CD14-positive monocyte (primary cell): ENCODE results near the gene MPL. TPM values are rescaled to one million over a fixed set of nuclear protein-coding genes. Genes with fewer than 3 reads are reported as not detected.

Experiments used
- DNase-seq, 3 donors: peaks; one replicate each; pipeline ENCODE4 v3.0.0-alpha.2; 2011 to 2022
- H2AFZ ChIP-seq: 2 replicates; pipeline ENCODE4 v1.6.0; 2012; ENCODE audit warnings: mild to moderate bottlenecking, low read depth, low read length, inconsistent platforms; ENCODE audit not compliant: insufficient read depth, poor library complexity, severe bottlenecking
- H3K27ac ChIP-seq, 2 donors: 1 replicate in 1 of 2; 2 replicates in 1 of 2; pipeline ENCODE4 v1.5.1; 2012 to 2013; ENCODE audit warnings: low read length in 2 of 2, control low read depth in 1 of 2, inconsistent platforms in 1 of 2, low read depth in 1 of 2, mild to moderate bottlenecking in 1 of 2
- H3K27me3 ChIP-seq, 2 donors: one replicate each; pipeline versions ENCODE4 v1.6.0 to v1.6.1; 2011 to 2013; ENCODE audit warnings: low read length in 2 of 2; ENCODE audit not compliant: control insufficient read depth in 2 of 2, insufficient read depth in 2 of 2
- H3K36me3 ChIP-seq, 2 donors: replicated peaks in 1 of 2; 1 replicate in 1 of 2; 2 replicates in 1 of 2; pipeline versions ENCODE4 v1.5.1 to v1.6.1; 2012 to 2013; ENCODE audit warnings: low read length in 2 of 2, control low read depth in 1 of 2, inconsistent platforms in 1 of 2, mild to moderate bottlenecking in 1 of 2; ENCODE audit not compliant: insufficient read depth in 2 of 2, control insufficient read depth in 1 of 2
- H3K4me1 ChIP-seq, 2 donors: 1 replicate in 1 of 2; 2 replicates in 1 of 2; pipeline versions ENCODE4 v1.5.1 to v1.6.1; 2012 to 2013; ENCODE audit warnings: low read length in 2 of 2, control low read depth in 1 of 2, inconsistent platforms in 1 of 2, mild to moderate bottlenecking in 1 of 2, moderate library complexity in 1 of 2; ENCODE audit not compliant: insufficient read depth in 2 of 2, control insufficient read depth in 1 of 2
- H3K4me2 ChIP-seq: replicated peaks from 2 replicates; pipeline ENCODE3; 2012; ENCODE audit warnings: low read length, moderate library complexity, mild to moderate bottlenecking; ENCODE audit not compliant: poor library complexity, severe bottlenecking; ENCODE audit errors: extremely low read depth
- H3K4me3 ChIP-seq, 3 experiments: fragments of 200-600 bp in 1 of 3; sonication (generic) in 1 of 3; replicated peaks in 1 of 3; 1 replicate in 2 of 3; 2 replicates in 1 of 3; pipeline ENCODE4 v1.5.1; 2011 to 2013; ENCODE audit warnings: low read length in 3 of 3, mild to moderate bottlenecking in 3 of 3, control low read depth in 2 of 3, low read depth in 2 of 3, inconsistent platforms in 1 of 3, moderate library complexity in 1 of 3
- H3K79me2 ChIP-seq: 2 replicates; pipeline ENCODE4 v1.6.0; 2012; ENCODE audit warnings: mild to moderate bottlenecking, control low read depth, inconsistent platforms, low read length, moderate library complexity; ENCODE audit not compliant: insufficient read depth
- H3K9ac ChIP-seq: 2 replicates; pipeline ENCODE4 v1.6.0; 2017; ENCODE audit warnings: low read length, mild to moderate bottlenecking; ENCODE audit not compliant: insufficient read depth, poor library complexity, severe bottlenecking
- H3K9me3 ChIP-seq, 2 donors: replicated peaks in 1 of 2; 1 replicate in 1 of 2; 2 replicates in 1 of 2; pipeline versions ENCODE4 v1.5.1 to v1.6.1; 2012 to 2013; ENCODE audit warnings: low read length in 2 of 2, control low read depth in 1 of 2; ENCODE audit not compliant: control insufficient read depth in 1 of 2, insufficient read depth in 1 of 2
- H4K20me1 ChIP-seq: 2 replicates; pipeline ENCODE4 v1.6.0; 2012; ENCODE audit warnings: mild to moderate bottlenecking, low read length, control low read depth, moderate library complexity; ENCODE audit not compliant: insufficient read depth
- H3K27ac Mint-ChIP-seq, 7 donors: one replicate each; pipeline ENCODE4 v1.8.0; 2020; ENCODE audit warnings: mild to moderate bottlenecking in 7 of 7, mixed read lengths in 7 of 7, moderate library complexity in 6 of 7, inconsistent platforms in 2 of 7
- H3K27me3 Mint-ChIP-seq, 3 donors: one replicate each; pipeline ENCODE4 v1.8.0; 2021 to 2022; ENCODE audit warnings: low read depth in 3 of 3, mild to moderate bottlenecking in 3 of 3, mixed read lengths in 3 of 3, moderate library complexity in 3 of 3, inconsistent platforms in 1 of 3
- H3K36me3 Mint-ChIP-seq, 2 donors: one replicate each; pipeline ENCODE4 v1.8.0; 2020; ENCODE audit warnings: mixed read lengths in 2 of 2, inconsistent platforms in 1 of 2, mild to moderate bottlenecking in 1 of 2
- H3K4me1 Mint-ChIP-seq: one replicate; pipeline ENCODE4 v1.8.0; 2020; ENCODE audit warnings: mild to moderate bottlenecking, mixed read lengths
- H3K4me3 Mint-ChIP-seq, 2 donors: one replicate each; pipeline ENCODE4 v1.8.0; 2020; ENCODE audit warnings: mild to moderate bottlenecking in 2 of 2, mixed read lengths in 2 of 2, moderate library complexity in 1 of 2
- H3K9me3 Mint-ChIP-seq, 7 donors: one replicate each; pipeline ENCODE4 v1.8.0; 2020 to 2022; ENCODE audit warnings: mixed read lengths in 7 of 7, mild to moderate bottlenecking in 6 of 7, moderate library complexity in 6 of 7, inconsistent platforms in 2 of 7
- CTCF ChIP-seq: fragments of 200-600 bp; IDR thresholded peaks from one replicate; pipeline ENCODE4 v1.8.0; 2022; ENCODE audit warnings: antibody characterized with exemption, mild to moderate bottlenecking
- WGBS: methylation state at CpG from one replicate; pipeline ENCODE4 v1.1.5; 2013; ENCODE audit warnings: missing lambda C conversion rate; ENCODE audit not compliant: insufficient coverage; 5-methylcytosine and 5-hydroxymethylcytosine counted together
- intact Hi-C, 2 donors: fragments of 100-400 bp; cut with micrococcal nuclease; formaldehyde crosslinking; loops; one replicate each; pipeline versions ENCODE4 v1.15.0 to v1.15.1; 2023
- polyA plus RNA-seq, 3 donors: library from polyadenylated mRNA; depleted of rRNA in 1 of 3; unstranded in 2 of 3; stranded (reverse) in 1 of 3; fragments of 300-500 nt in 2 of 3; fragments of >200 nt in 1 of 3; fragmentation: Illumina TruSeq in 2 of 3; gene quantifications; 1 replicate in 2 of 3; 2 replicates in 1 of 3; pipeline ENCODE4 v1.2.3, GENCODE V29; 2012 to 2021

Gene MPL
- polyA plus RNA-seq, 3 donors: not detected

- no peak for DNase-seq
- peaks cover 26 to 27% of the 10 kb centered on the region in 2 donors for H3K36me3 Mint-ChIP-seq
- intact Hi-C loops: loop anchor here in 1 of 2 donors (5.0 kb wide), 1 partner anchor 35 kb away; no protein-coding TSS in a partner anchor
- Histone ChIP-seq H3K79me2 (peaks cover 35% of the 10 kb centered on the region), H2AFZ (no peak overlapping the region), H3K4me2 (no peak overlapping the region), H3K9me3 (no peaks in the 10 kb centered on the region), H3K4me1 (peaks cover 38 to 45% of the 10 kb centered on the region in 2 donors), H3K27me3 (no peaks in the 10 kb centered on the region), H3K27ac (no peak overlapping the region), H3K36me3 (peaks cover 15 to 24% of the 10 kb centered on the region in 2 donors), H4K20me1 (peaks cover 32% of the 10 kb centered on the region), H3K4me3 (no peak overlapping the region), H3K9ac (no peak overlapping the region)
- no CpG with 5 or more reads among the region's 4 CpGs for WGBS
- no peak for TF ChIP-seq CTCF
- H3K4me3 Mint-ChIP-seq: no peak overlapping the region
- H3K27ac Mint-ChIP-seq: no peak overlapping the region
- peaks cover 0 to 1% (median 0%) of the 10 kb centered on the region in 7 donors for H3K9me3 Mint-ChIP-seq
- H3K4me1 Mint-ChIP-seq: peaks cover 48% of the 10 kb centered on the region
- H3K27me3 Mint-ChIP-seq: peaks cover 0 to 2% (median 0%) of the 10 kb centered on the region in 3 donors
These were observed 19.6 kb downstream of the MPL start for GRCh38 chr1:43357251-43357650.

GRCh38 chr1:43358121-43358745 is 20.6 kb downstream of the MPL start:
- peak in 1 of 3 donors; percentile 58 for DNase-seq
- peaks cover 52% of the 10 kb centered on the region for H3K4me1 Mint-ChIP-seq
- under 1% methylated on average over 30 of the region's 33 CpGs for WGBS

More at GRCh38 chr1:43358121-43358745, 20.6 kb downstream of the MPL start:
- no peaks in the 10 kb centered on the region for H3K9me3 ChIP-seq
- H3K4me3 ChIP-seq: peak overlapping the region; percentile 81 to 88 (median 82)
- H3K79me2 ChIP-seq: peaks cover 44% of the 10 kb centered on the region
- TF ChIP-seq CTCF: peak; percentile 53
- H3K4me2 ChIP-seq: peak overlapping the region; percentile 93
- Mint-ChIP-seq H3K27ac (peak overlapping the region; percentile 90 to 98 (median 93)), H3K9me3 (peaks cover 0 to 1% (median 0%) of the 10 kb centered on the region in 7 donors), H3K4me3 (peak overlapping the region; percentile 87 to 97), H3K36me3 (peaks cover 35 to 36% of the 10 kb centered on the region in 2 donors), H3K27me3 (no peaks in the 10 kb centered on the region)
- H3K9ac ChIP-seq: peak overlapping the region; percentile 72
- peaks cover 35% of the 10 kb centered on the region for H4K20me1 ChIP-seq
- intact Hi-C loops: loop anchor here (2.0 to 5.0 kb wide), 2 partner anchors 34 to 185 kb away; partner anchors contain the start of genes CFAP57 (in 1 of the 2) and EBNA1BP2 (in 1 of the 2)
- peak overlapping the region; percentile 84 to 85 for H3K27ac ChIP-seq
- H3K36me3 ChIP-seq: peaks cover 24 to 34% of the 10 kb centered on the region in 2 donors
- H3K4me1 ChIP-seq: peaks cover 43 to 54% of the 10 kb centered on the region in 2 donors
- H2AFZ ChIP-seq: peak overlapping the region; percentile 93
- no peaks in the 10 kb centered on the region for H3K27me3 ChIP-seq
